NCI-H2107 treated with DMSO at 0.1 percent for 48 hours (cell line): ENCODE results near the gene CRYL1.
"Not testable (repeated sequence)": the region's sequence is repeated elsewhere in the genome, so short reads cannot be mapped to it uniquely, and the experiment has no call there.

Source experiments
- DNase-seq: peaks from one replicate; lab custom pipeline; 2025; ENCODE audit not compliant: unreplicated experiment; lab: John Stamatoyannopoulos, UW

CRYL1 gene

DNA sequence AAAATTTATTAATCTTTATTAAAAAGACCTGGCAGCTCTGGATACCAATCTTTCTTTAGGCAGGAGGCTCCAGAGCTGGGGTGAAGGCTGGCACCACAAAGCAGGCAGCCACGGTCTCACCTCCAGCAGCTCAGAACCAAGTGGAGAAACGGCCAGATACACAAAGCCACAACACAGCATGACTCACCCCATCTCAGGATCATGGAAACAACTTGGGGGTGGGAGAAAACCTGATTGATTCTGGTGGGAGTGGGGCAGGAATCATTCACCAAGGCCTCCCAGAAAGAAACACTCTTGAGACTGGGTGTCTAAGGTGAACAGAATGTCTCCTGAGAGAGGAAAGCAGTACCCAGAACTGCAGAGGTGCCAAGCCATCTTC is 64.2 kb downstream of the CRYL1 start:
- no peak for DNase-seq

DNA sequence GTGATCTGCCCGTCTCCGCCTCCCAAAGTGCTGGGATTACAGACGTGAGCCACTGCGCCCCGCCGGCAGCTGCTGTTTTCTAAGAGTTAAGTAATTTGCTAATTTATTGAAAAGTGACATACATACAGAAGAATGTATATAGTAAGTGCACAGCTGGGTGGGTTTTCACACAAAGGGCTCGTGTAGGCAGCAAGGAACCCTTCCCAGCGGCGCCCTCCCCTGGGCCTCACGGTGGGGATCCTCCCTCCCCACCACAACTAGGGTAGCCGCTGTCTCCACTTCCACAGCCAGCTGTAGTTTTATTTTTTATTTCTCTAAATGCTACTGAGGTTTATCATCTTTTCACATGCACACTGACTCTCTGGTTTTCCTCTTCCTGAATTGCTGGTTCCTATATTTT is 64.9 kb downstream of the CRYL1 start:
- DNase-seq, result no peak

DNA sequence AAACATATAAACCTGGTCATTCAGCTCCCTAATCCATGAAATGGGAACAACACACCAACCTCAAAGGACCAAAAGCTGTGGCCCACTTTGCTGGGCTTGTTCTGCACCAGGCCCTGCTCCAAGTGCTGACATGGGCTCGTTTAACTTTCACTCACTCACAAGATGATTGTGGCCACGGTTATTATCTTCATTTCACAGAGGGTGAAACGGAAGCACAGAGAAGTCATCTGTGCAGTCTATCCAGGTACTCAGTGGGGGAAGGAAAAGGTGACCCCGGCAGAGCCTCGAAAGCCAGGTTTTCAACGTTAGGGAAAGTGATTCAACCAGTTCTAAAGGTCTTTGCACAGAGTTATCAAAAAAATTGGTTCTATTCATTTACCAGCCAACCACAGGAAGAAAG is 68.0 kb downstream of the CRYL1 start:
- no peak for DNase-seq

DNA sequence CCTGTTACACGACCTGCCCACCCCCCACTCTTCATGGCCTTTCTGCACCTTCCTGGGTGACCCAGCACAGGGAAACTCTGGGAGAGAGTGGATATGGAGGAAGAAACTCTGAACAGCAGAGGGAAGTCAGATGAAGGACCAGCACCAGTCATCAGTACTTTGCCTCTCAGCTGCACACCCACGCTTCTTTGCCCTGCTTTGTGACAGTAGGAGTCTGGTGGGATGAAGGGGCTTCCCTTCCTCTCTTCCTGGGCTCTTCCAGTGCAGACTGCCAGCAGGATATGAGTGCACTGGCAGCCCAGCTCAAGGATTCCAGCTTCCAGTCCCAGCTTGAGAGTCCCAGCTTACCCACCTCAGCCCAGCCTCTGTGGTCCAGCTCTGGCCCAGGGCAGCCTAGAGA is 68.9 kb downstream of the CRYL1 start:
- no peak for DNase-seq

DNA sequence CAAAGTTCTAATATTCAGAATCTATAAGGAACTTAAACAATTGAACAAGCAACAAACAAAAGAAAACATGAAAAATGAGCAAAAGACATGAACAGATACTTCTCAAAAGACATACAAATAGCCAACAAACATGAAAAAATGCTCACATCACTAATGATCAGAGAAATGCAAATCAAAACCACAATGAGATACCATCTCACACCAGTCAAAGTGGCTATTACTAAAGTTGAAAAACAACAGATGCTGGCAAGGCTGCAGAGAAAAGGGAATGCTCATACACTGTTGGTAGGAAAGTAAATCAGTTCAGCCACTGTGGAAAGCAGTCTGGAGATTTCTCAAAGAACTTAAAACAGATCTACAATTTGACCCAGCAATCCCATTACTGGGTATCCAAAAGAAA is 74.3 kb downstream of the CRYL1 start:
- DNase-seq, result no peak

DNA sequence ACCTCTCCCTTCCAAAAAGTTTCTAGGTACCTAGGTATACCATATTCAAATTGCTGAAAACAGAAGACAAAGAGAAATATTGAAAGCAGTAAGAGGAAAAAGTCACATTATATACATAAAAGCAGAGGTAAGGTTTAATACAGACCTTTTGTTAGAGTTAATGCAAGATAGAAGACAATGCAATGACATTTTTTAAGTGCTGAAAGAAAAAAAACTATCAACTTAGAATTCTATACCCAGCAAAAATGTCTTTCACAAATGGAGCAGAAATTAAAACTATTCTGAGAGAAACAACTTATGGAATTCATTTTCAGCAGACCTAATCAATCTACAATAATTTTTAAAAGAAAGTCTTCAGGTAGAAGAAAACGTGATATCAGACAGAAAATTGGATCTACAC is 77.2 kb downstream of the CRYL1 start:
- DNase-seq, result no peak

DNA sequence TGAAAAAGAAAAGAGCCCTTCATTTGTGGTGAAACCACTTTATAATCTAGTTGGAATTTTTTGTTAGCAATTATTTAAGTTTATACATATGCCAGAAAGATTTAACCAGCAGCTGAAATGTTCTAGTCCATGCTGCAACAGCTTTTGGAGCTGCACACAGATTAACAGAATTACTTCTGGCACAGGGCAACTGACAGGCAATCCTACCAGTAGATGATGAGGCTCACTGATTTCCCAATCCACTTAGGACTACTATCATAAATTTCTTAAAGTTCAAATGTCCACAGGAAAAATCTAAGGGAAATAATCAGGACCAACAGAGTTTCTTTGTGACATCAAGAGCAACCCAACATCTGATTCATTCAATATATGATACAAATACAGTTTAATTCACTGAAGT is 78.8 kb downstream of the CRYL1 start:
- no peak for DNase-seq

DNA sequence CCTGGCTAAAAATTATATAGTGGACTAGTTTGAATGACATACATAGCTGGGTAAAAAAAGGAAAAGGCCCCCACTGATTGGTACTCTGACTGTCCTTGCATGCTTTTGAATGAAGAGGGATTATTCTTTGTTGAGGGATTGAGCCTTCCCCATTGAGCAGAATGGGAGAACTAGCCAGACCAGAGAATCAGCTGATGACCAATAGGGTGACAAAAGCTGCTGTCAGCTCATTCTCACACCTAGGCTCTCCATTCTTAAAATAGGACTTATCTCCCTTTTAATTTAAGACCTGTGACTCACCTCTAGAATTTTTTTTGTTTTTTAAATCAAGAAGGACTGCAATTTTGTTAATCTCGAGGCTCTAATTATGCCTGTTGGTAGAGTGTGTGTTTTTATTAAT is 79.3 kb downstream of the CRYL1 start:
- no peak for DNase-seq

DNA sequence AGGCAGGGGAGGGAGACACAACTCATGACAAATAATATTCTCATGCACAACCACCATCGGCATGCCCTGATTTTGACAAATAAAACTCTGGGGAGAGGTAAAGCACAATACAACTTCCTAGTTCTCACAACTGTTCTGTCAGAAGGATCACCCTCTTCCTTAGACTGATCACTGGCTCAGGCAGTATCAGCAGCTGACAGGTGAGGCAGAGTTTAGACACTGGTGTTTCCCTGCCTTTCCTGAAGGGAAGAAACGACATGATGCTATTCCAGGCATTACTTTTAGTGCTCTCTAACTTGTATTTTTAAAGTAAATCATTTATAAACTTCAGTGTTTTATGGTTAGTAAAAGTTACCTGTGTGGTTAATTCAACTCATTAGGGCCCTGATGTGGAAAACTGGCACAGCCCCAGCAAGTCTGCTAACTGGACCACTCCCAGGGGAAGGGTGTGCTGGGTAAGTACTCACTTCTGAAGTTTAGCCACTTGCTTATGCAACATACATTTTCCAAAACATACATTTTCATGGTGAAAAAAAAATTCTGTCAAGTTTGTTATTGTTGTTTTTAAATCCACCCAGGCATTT is 82.8 kb downstream of the CRYL1 start:
- no peak for DNase-seq

DNA sequence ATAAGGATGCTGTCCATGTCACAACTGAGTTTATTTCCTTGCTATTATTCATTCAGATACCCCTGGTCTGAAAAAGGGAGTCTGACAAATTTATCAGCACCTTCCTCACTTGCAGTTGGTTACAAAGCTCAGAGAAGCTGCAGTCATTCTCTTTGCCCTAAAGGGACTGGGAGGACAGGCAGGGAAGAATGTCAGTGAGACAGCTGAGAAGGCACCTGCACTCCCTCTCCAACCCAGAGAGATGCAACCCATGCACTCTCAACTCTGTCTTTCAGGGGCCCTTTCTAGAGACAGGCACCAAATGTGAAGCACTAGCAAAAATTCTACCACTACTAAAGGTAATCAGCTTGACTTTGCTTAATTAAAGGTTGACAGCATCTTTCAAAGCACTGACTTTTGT is 83.3 kb downstream of the CRYL1 start:
- no peak for DNase-seq

DNA sequence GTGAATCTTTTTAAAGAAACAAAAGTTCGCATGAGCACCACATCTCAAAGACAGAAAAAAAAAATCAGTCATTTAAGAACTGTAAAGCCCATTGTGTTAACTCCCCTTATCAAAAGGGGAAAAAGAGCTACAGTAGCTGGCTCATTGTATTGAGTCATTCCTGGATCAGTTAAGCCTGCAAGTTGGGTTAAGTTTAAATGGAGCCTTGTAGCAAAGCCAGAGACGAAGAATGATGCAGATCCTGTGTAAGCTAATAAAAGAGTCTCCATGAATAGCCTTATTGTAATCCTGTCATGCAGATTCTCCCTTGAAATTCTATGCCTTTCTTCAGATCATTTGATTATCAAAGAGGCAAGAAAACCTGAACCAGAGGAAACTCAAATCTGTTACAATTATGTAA is 83.8 kb downstream of the CRYL1 start:
- no peak for DNase-seq

DNA sequence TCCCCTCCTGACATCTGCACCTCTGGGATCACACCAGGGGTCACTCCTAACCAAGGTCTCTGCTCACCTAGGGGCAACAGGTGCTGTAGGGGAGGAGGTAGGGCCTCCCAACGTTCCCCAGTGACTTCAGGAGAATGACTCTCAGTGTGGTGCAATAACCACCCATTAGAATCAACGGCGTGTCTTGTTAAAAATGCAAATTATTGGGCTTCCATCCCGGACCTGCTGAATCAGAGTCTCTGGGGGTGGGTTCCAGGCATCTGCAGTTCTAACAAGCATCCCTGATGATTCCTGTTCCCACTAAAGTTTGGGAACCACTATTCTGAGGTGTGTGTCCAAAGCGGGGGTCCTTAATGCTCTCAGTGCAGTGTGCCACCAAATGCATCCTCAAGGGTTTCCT is 84.6 kb downstream of the CRYL1 start:
- no peak for DNase-seq

DNA sequence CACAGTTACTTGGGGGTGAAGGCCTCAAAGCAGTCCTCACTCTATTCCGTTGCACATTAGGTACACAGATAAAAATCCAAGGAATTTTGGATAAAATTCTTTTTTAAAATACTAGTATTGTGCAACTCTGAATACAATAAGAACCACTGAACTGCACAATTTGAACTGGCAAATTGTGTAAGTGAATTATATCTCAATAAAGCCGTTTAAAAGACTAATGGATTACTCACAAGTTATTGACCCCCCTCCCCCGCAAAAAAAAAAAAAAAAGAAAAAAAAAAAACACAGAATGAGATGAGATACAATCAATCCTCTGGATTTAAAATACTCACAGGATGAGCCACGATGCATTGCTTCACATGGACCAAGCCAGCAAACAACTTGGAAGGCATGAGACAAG is 86.4 kb downstream of the CRYL1 start:
- no peak for DNase-seq

DNA sequence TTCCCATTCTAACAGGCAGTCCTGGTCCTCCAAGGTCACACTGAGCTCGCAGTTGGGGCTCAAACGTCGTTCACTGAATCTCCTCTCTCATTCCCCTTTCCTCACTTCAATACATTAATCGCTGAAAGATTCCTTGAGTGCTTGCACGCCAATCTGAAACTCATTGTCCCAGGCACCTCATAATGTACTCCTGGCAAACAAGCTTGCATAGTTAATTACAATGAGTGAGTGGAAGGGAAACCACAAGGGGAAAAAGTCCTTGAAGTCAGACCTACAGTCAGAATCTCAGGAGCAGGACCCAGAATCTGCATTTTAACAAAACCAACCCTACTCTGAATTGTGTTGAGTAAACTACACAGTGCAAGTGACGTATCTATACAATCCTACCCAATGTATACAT is 86.9 kb downstream of the CRYL1 start:
- DNase-seq, result no peak

DNA sequence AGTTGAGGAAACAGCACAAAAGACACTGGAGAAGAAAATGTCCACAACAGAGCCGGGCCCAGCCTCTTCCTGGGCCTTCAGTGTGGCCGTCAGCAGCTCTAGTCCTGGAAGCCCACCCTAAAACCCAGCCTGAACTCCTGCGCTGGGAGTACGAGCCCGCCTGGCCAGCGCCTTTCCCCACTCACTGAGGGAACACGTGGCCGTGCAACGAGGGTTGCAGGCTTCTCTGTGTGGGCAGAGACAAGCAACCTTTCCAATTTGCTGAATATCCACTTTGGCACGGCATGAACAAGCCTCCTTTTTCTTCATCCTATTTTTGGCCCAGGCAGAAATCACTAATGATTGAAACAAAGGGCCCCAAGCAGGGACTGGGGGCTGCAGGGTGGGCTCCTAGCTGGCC is 89.2 kb downstream of the CRYL1 start:
- no peak for DNase-seq

DNA sequence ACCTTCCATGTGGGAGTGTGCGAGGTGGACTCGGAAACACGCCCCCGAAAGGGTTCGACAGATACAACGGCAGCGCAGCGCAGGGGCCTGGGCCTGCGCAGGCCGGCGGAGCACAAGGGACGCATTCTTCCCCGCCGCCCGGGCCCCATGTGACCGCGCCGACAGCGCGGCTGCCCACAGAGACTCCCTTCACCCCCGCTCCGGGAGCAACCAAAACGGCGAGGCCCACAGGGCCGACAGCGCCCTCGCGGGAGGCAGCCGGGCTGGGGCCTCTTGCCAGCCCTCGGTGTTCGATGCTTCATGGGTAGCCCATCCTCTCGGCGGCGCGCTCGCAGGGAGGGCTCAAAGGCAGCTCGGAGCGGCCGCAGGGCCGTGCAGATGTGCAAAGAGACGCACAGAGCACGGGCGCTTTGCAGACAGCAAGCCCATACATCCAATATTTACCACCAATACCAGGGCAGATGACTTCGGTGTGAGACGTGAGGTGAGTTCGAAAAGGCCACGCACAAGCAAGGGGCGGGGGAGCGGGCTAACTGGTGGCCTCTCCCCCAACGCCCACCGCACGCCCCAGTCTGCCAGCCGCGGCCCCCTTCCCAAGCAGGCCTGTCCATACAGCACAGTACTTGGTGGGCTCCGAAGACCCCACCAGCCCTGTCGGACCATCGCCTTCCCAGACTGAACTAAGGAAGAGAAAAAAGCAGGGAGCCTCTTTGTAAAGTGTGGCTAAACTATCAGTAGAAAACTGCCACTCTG is 89.9 kb downstream of the CRYL1 start:
- no peak for DNase-seq

DNA sequence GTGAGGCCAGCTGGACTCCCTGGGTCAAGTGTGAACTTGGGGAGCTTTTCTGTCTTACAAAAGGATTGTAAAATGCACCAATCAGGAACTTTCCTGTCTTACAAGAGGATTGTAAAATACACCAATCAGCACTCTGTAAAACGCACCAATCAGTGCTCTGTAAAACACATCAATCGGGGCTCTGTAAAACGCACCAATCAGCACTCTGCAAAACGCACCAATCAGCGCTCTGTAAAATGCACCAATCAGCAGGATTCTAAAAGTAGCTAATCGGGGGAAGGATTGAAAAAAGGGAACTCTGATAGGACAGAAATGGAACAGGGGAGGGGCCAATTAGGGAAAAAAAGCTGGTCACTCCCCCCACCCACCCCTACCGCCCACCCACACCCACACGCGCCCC is 91.4 kb downstream of the CRYL1 start:
- not testable (repeated sequence) for DNase-seq

DNA sequence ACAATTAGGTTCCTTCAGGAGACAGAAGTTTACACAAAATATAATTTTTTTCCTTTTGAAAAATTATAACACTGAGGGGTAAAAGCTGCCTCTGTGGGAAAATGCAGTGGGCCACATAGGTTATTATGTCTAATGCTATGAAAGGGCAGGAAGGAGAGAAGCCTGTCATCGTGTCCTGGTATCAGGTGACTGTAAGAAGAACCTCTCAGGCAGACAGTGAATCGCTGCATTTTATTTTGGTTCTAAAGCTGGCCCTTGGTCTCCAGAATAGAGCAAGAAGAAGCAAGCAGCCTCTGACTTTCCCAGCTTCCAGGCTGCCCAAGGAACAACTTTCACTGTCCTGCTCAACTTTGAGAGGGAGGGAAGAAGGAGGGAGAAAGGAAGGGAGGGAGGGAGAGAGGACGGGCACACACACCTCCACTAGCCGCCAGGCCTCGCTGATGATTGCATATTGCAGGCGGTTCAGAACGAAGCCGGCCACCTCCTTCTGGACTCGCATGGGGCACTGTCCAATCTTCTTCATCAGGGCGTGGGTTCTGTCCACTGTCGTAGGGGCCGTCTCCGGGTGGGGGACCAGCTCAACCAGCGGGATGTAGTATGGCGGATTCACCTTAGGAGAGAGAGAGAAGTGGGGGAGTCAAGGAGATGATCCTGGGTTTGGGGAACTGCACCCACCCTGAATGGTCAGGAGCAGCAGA is 93.8 kb downstream of the CRYL1 start:
- no peak for DNase-seq

DNA sequence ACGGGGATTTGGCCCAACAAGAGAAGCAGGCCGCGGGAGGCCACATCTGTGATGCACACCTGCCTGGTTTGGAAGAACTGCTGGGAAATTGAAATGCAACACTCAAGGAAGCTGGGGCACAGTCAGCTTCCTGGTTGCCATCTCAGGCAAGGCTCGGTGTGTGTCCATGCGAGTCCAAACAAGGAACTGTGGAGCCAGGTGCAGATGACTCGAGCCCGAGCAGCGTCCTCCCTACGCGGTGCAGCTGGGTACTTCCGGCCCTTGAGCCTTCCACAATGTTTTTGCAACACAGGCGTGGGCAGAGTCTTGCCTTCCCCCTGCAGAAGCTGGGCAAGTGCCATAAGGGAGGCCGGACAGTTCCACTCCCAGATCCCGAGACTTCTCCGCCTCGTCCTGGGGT is 94.6 kb downstream of the CRYL1 start:
- peak; percentile 14 for DNase-seq

DNA sequence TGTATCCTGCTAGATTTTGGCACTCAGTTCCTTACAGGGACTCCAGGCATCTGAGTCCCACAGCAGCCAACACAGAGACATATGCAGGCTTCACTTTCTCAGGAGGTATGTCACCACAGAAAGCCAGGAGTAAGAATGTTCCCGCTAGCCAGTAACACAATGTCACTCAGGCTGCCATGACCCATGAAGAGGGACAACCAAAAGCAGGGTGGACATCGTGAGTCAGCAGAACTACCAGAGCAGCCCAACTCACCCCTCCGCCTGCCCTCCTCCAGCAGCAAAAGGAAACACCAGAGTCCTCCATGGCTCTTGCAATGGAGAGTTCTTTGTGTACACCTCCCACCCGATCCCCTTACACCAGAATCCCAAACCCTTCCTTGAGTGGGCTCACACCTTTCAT is 95.4 kb downstream of the CRYL1 start:
- DNase-seq, result no peak

DNA sequence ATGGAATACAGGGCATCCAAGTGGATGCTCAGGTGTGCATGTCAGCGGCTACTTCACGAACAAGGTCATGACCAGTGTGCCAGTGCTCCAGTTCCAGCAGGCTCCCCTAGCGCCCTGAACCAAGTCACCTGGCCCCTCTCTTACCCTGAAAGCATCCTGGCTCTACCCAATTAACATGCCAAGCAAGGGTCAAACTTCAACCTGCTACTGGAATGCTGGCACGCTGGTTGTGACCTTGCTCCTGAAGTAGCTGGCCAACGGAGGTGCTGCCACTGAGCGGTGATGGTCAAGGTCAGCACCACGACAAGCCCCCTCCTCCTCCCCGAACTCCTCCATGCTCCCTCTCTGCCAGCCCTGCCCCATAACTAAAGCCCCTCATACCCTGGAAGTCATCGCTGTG is 96.0 kb downstream of the CRYL1 start:
- no peak for DNase-seq
